Measurements from ENCODE around the gene METTL13.

The METTL13 gene

GRCh38 chr1:171739656-171740055, 41.8 kb upstream of the METTL13 start:
- DNase-seq (ENCODE audit: low read depth in 1 of 2, low spot score in 1 of 2) = no peak
- no peak overlapping the region for H3K27ac ChIP-seq (replicated peaks)
- H3K4me3 ChIP-seq (replicated peaks; ENCODE audit: insufficient read depth, low read length) = no peak overlapping the region
- no peaks in the 10 kb centered on the region for H3K27me3 ChIP-seq (ENCODE audit: insufficient read depth, poor library complexity, severe bottlenecking)
- TF ChIP-seq REST (IDR thresholded peaks at IDR 0.05; ENCODE audit: insufficient replicate concordance, low read depth) (no peak), GABPA (IDR thresholded peaks at IDR 0.05; ENCODE audit: low read depth) (no peak), SPI1 (IDR thresholded peaks at IDR 0.05; ENCODE audit: borderline replicate concordance, low read depth) (no peak), CTCF (IDR thresholded peaks at IDR 0.05; ENCODE audit: insufficient read depth, low read length) (no peak), POLR2AphosphoS5 (IDR thresholded peaks at IDR 0.05; ENCODE audit: low read depth) (no peak)

- Histone ChIP-seq H3K27me3 (ENCODE audit: insufficient read depth, poor library complexity, severe bottlenecking) (no peaks in the 10 kb centered on the region), H3K27ac (replicated peaks) (no peak overlapping the region), H3K4me3 (replicated peaks; ENCODE audit: insufficient read depth, low read length) (no peak overlapping the region)
- TF ChIP-seq REST (IDR thresholded peaks at IDR 0.05; ENCODE audit: insufficient replicate concordance, low read depth) (no peak), CTCF (IDR thresholded peaks at IDR 0.05; ENCODE audit: insufficient read depth, low read length) (no peak)
- no peak for DNase-seq (ENCODE audit: low read depth in 1 of 2, low spot score in 1 of 2)
Observed at GRCh38 chr1:171740356-171740863, 41.0 kb upstream of the METTL13 start.

GRCh38 chr1:171740987-171741871, 40.2 kb upstream of the METTL13 start:
- H3K27me3 ChIP-seq (ENCODE audit: insufficient read depth, poor library complexity, severe bottlenecking) = no peaks in the 10 kb centered on the region
- TF ChIP-seq POLR2AphosphoS5 (IDR thresholded peaks at IDR 0.05; ENCODE audit: low read depth) (no peak), SPI1 (IDR thresholded peaks at IDR 0.05; ENCODE audit: borderline replicate concordance, low read depth) (no peak), GABPA (IDR thresholded peaks at IDR 0.05; ENCODE audit: low read depth) (no peak), REST (IDR thresholded peaks at IDR 0.05; ENCODE audit: insufficient replicate concordance, low read depth) (no peak), CTCF (IDR thresholded peaks at IDR 0.05; ENCODE audit: insufficient read depth, low read length) (no peak)
- peak overlapping the region; percentile 97 for H3K4me3 ChIP-seq (replicated peaks; ENCODE audit: insufficient read depth, low read length)
- peak overlapping the region; percentile 89 for H3K27ac ChIP-seq (replicated peaks)
- DNase-seq (ENCODE audit: low read depth in 1 of 2, low spot score in 1 of 2) = peak; percentile 18 to 50
